ENCODE results near the gene CSTF1. TPM values are rescaled to one million over a fixed set of nuclear protein-coding genes. Genes with fewer than 3 reads are reported as not detected.

The CSTF1 gene
- total and polyA plus RNA-seq, 2 of the 8 experiments (the other 6 are each of a cell fraction or from before 2014, with no cell fraction given): 59.4 to 83.5 TPM

DNA sequence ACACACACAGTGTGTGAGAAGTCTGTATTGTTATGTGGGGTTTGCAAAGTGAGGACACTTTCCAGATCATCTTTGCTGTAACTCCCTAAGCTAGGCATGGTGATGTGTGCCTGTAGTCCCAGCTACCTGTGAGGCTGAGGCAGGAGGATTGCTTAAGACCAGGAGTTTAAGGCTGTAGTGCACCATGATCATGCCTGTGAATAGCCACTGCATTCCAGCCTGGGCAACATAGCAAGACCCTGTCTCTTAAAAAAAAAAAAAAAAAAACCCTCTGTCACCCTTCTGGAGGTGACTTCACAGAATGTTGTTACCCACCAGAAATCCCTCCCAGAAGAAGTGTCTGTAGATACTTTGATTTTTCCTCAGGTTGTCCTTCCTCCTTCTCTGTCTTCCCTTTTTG is 34.5 kb downstream of the CSTF1 start:
- Histone ChIP-seq H3K23ac (ENCODE audit: insufficient read length) (no peak overlapping the region), H2BK20ac (ENCODE audit: low read length) (no peak overlapping the region), H4K8ac (ENCODE audit: extremely low read depth, insufficient read depth, low read length) (no peak overlapping the region), H2BK120ac (replicated peaks; ENCODE audit: low read depth, low read length) (no peak overlapping the region), H2BK15ac (ENCODE audit: low read length) (no peak overlapping the region), H2AFZ (ENCODE audit: low read length) (no peak overlapping the region), H3K4me2 (ENCODE audit: insufficient read depth in 1 of 2, low read depth in 2 of 2, low read length in 2 of 2) (no peak overlapping the region), H2BK5ac (ENCODE audit: low read depth, low read length) (no peak overlapping the region), H3K4me1 (replicated peaks in 1 of 4; ENCODE audit: control insufficient read depth in 3 of 4, insufficient read depth in 4 of 4, low read length in 3 of 4) (peaks cover 0 to 4% (median 1%) of the 10 kb centered on the region in 4 experiments; a peak in 4 of 7 replicates), H4K20me1 (replicated peaks in 1 of 2; ENCODE audit: control insufficient read depth in 1 of 2, insufficient read depth in 2 of 2, low read length in 2 of 2) (peaks cover 0 to 1% of the 10 kb centered on the region in 2 experiments), H3K14ac (ENCODE audit: insufficient read length) (no peak overlapping the region), H3K27ac (ENCODE audit: low read depth, low read length) (no peak overlapping the region), H4K91ac (replicated peaks; ENCODE audit: insufficient read length, low read length) (no peak overlapping the region), H2AK5ac (ENCODE audit: low read depth, low read length) (no peak overlapping the region), H3K18ac (ENCODE audit: extremely low read depth, low read length) (no peak overlapping the region), H3K4me3 (ENCODE audit: extremely low read depth in 1 of 4, insufficient read depth in 2 of 4, low read depth in 3 of 4, low read length in 4 of 4) (no peak overlapping the region), H3K9me3 (ENCODE audit: insufficient read depth in 2 of 2, low read depth in 1 of 2, low read length in 1 of 2) (no peaks in the 10 kb centered on the region), H3K4ac (replicated peaks; ENCODE audit: insufficient read length, low read depth, low read length) (no peak overlapping the region), H3K79me2 (ENCODE audit: control insufficient read depth in 1 of 2, insufficient read depth in 2 of 2, low read length in 2 of 2) (no peaks in the 10 kb centered on the region), H3K36me3 (ENCODE audit: control insufficient read depth in 2 of 4, insufficient read depth in 4 of 4, low read length in 3 of 4) (no peaks in the 10 kb centered on the region), H3K23me2 (ENCODE audit: low read depth, low read length) (no peaks in the 10 kb centered on the region), H2BK12ac (ENCODE audit: low read depth, low read length) (no peak overlapping the region), H4K5ac (ENCODE audit: insufficient read length, low read depth, low read length) (no peak overlapping the region), H3K79me1 (ENCODE audit: low read depth, low read length) (no peaks in the 10 kb centered on the region), H3K9ac (replicated peaks in 1 of 4; ENCODE audit: extremely low read depth in 1 of 4, low read depth in 3 of 4, low read length in 3 of 4) (no peak overlapping the region), H3K27me3 (replicated peaks in 1 of 4; ENCODE audit: control insufficient read depth in 3 of 4, extremely low read depth in 1 of 4, insufficient read depth in 3 of 4, low read length in 3 of 4) (peaks cover 0 to 1% (median 0%) of the 10 kb centered on the region in 4 experiments; a peak in 2 of 7 replicates), H3K56ac (replicated peaks; ENCODE audit: insufficient read length, low read depth, low read length) (no peak overlapping the region)
- no peak for TF ChIP-seq SRF (IDR thresholded peaks at IDR 0.05; ENCODE audit: low read depth, low read length)
- no peak for TF ChIP-seq POU5F1 (IDR thresholded peaks at IDR 0.05; ENCODE audit: low read depth, low read length)
- no peak for TF ChIP-seq SP2 (IDR thresholded peaks at IDR 0.05; ENCODE audit: low read length)
- TF ChIP-seq CEBPB (IDR thresholded peaks at IDR 0.05; ENCODE audit: low read depth, low read length): no peak
- no peak for TF ChIP-seq SIN3A (conservative IDR thresholded peaks at IDR 0.05 in 1 of 2, IDR thresholded peaks at IDR 0.05 in 1 of 2; ENCODE audit: low read depth in 1 of 2, low read length in 2 of 2)
- TF ChIP-seq EP300 (IDR thresholded peaks at IDR 0.05; ENCODE audit: borderline replicate concordance in 1 of 2, low read depth in 2 of 2, low read length in 2 of 2): no peak
- no peak for TF ChIP-seq CHD2 (IDR thresholded peaks at IDR 0.05; ENCODE audit: low read length)
- no peak for TF ChIP-seq PHF8 (conservative IDR thresholded peaks at IDR 0.05; ENCODE audit: low read depth, low read length)
- TF ChIP-seq HDAC6 (IDR thresholded peaks at IDR 0.05; ENCODE audit: low read depth, low read length): no peak
- no peak for TF ChIP-seq EGR1 (IDR thresholded peaks at IDR 0.05; ENCODE audit: borderline replicate concordance, low read depth, low read length)
- FAIRE-seq (no peak), DNase-seq (ENCODE audit: low read depth in 1 of 2, low spot score in 2 of 2) (no peak)
- ChIA-PET CTCF (ENCODE audit: partially characterized antibody) (interaction anchor here (2.0 to 2.2 kb wide), 2 partner anchors 18 to 124 kb away, joined by 4 to 6 read pairs; no protein-coding TSS in a partner anchor), POLR2A (ENCODE audit: partially characterized antibody) (no interaction called here)
